Measurements from ENCODE around the gene EPC1.
A peak's percentile ranks its signal among the peaks of the same experiment; 100 is the strongest.
"Not testable (repeated sequence)": the region's sequence is repeated elsewhere in the genome, so short reads cannot be mapped to it uniquely, and the experiment has no call there.

EPC1 gene

DNA sequence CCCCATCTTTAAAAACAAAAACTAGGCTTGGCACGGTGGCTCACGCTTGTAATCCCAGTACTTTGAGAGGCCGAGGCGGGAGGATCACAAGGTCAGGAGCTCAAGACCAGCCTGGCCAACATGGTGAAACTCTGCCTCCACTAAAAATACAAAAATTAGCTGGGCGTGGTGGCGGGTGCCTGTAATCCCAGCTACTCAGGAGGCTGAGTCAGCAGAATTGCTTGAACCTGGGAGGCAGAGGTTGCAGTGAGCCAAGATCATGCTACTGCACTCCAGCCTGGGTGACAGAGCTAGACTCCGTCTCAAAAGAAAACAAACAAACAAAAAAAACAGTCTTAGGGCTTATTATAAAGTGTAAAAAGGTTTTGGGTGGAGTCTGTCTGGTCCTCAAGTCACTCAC lies 117.2 kb downstream of the EPC1 start:
- DNase-seq: not testable (repeated sequence)

DNA sequence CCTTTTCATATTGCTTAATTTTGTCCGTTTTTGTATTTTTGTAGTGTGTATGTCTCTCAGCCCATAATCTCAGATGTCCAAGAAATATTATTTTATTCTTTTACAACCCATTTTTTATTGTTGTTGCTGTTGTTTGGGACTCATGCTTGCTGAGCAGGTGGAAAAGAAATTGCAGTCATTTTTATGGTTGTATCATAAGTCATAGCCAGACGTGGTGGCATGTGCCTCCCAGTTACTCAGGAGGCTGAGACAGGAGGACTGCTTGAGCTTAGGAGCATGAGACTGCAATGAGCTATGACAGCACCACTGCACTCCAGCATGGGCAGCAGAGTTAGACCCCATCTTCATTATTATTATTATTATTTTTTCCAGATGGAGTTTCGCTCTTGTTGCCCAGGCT lies 117.8 kb downstream of the EPC1 start:
- no peak for DNase-seq

DNA sequence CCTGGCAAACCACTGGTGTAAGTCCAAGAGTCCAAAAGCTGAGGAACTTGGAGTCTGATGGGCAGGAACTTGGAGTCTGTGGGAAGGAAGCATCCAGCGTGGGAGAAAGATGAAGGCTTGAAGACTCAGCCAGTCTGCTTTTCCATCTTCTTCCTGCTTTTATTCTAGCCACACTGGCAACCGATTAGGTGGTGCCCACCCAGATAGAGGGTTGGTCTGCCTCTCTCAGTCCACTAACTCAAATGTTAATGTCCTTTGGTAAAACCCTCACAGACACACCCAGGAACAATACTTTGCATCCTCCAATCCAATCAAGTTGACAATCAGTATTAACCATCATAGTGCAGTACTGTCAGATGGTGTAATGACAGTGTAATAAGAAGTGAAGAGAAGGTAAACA lies 119.2 kb downstream of the EPC1 start:
- DNase-seq: no peak

DNA sequence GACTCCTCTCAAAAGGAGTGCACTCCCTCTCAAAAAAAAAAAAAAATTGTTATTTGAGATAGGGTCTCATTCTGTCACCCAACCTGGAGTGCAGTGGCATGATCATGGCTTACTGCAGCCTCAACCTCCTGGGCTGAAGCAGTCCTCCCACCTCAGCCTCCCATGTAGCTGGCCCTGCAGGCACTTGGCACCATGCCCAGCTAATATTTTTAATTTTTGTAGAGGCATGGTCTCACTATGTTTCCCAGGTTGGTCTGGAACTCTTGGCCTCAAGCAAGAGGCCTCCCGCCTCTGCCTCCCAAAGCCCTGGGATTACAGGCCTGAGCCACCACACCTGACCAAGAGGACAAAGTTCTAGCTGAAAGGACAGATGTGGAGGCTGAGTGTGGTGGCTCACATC lies 120.3 kb downstream of the EPC1 start:
- DNase-seq: no peak

DNA sequence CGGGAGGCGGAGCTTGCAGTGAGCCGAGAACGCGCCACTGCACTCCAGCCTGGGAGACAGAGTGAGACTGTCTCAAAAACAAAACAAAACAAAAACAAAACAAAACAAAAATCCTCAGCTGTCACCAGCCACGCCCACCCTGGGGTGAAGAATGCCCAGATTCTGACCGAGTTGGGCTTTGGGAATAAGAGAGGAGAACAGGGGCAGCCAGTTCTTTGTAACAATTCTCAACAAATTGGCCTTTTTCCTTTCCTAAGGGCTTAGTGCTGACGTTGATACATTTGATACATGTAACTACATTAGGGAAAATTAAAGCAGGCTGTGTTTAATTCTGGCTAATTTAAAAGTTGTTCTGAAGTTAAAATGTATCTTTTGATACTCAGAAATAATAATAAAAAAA lies 121.0 kb downstream of the EPC1 start:
- no peak for DNase-seq

DNA sequence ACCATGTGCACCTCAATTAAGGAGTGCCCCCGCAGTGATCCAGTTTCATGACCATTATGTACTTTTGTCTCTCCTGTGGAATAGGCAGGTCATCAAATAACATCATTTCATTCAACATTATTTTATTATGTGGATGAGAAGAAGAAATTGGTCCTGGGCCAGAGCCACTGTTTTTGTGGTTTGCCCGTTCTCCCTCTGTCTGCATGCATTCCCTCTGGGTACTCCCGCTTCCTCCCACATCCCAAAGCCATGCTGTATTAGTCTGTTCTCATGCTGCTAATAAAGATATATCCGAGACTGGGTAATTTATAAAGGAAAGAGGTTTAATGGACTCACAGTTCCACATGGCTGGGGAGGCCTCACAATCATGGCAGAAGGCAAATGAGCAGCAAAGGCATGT lies 124.6 kb downstream of the EPC1 start:
- not testable (repeated sequence) for DNase-seq

DNA sequence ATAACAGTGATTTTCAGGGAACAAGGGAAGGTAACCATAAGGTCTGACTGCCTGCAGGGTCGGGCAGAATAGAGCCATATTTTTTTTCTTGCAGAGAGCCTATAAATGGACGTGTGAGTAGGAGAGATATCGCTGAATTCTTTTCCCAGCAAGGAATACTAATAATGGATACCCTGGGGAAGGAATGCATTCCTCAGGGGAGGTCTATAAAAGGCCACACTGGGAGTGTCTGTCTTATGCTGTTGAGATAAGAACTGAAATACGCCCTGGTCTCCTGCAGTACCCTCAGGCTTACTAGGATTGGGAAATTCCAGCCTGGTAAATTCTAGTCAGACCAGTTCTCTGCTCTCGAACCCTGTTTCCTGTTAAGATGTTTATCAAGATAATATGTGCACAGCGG lies 127.8 kb downstream of the EPC1 start:
- not testable (repeated sequence) for DNase-seq

DNA sequence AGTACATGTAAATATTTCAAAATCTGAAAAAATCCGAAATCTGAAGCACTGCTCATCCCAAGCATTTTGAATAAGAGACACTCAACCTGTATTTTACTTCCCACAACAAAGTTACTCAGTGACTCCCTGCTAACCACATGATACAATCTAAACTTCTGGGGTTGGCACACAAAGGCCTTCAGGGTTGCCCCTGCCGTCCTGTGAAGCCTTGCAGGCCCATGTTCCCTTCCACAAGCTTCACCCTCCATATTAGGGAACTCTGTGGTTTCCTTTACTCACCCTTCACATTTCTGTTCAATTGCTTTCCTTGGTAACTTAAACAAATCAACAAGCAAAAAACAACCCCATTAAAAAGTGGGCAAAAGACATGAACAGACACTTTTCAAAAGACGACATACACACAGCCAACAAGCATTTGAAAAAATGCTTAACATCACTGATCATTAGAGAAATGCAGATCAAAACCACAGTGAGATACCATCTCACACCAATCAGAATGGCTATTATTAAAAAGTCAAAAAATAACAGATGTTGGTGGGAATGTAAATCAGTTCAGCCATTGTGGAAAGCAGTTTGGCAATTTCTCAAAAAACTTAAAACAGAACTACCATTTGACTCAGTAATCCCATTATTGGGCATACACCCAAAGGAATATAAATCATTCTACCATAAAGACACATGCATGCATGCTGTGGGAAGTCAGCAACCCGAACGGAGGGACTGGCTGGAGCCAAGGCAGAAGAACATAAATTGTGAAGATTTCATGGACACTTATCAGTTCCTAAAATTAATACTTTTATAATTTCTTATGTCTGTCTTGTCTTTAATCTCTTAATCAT lies 128.5 kb downstream of the EPC1 start:
- DNase-seq: peak; percentile 37

Measured in fibroblast of skin of right quadriceps (primary cell).